WTC11 (cell line): Measurements from ENCODE around the gene SETD2. TPM values are rescaled to one million over a fixed set of nuclear protein-coding genes. Genes with fewer than 3 reads are reported as not detected.

Experiments used
- ATAC-seq: fragments of 200-7000 bp; cut with Tn5 transposase; 2 replicates; pipeline ENCODE4 v1.10.0; 2021; ENCODE audit warnings: mild to moderate bottlenecking, moderate library complexity
- CTCF ChIA-PET: fragments of 300-600 bp; sonication (Branson Sonifier 250); formaldehyde crosslinking; loops from one replicate; lab custom pipeline; 2021; ENCODE audit warnings: antibody characterized with exemption; lab: Charles Lee
- POLR2A ChIA-PET: fragments of 350-600 bp; sonication (Branson Sonifier 250); formaldehyde crosslinking; loops from one replicate; lab custom pipeline; 2021; ENCODE audit warnings: antibody characterized with exemption; lab: Charles Lee
- DNase-seq: peaks from one replicate; pipeline ENCODE4 v3.0.0; 2021; ENCODE audit warnings: low spot score
- H3K27ac Mint-ChIP-seq: 2 replicates; pipeline ENCODE4 v1.8.0; 2021; ENCODE audit warnings: mixed read lengths
- H3K27me3 Mint-ChIP-seq: 2 replicates; pipeline ENCODE4 v1.8.0; 2021; ENCODE audit warnings: low read depth, mild to moderate bottlenecking, moderate library complexity, mixed read lengths
- H3K36me3 Mint-ChIP-seq: 2 replicates; pipeline ENCODE4 v1.8.0; 2021; ENCODE audit warnings: mixed read lengths
- H3K4me1 Mint-ChIP-seq: 2 replicates; pipeline ENCODE4 v1.8.0; 2022; ENCODE audit warnings: mixed read lengths
- H3K4me3 Mint-ChIP-seq: 2 replicates; pipeline ENCODE4 v1.8.0; 2021; ENCODE audit warnings: mild to moderate bottlenecking, moderate library complexity, mixed read lengths
- H3K9me3 Mint-ChIP-seq: 2 replicates; pipeline ENCODE4 v1.8.0; 2021; ENCODE audit warnings: mixed read lengths
- AR ChIP-seq: fragments of 250-450 bp; sonication (Bioruptor Pico); IDR thresholded peaks from 2 replicates; pipeline ENCODE4 v1.9.0; 2021; ENCODE audit warnings: mild to moderate bottlenecking
- FOXJ3 ChIP-seq: sonication (generic); formaldehyde crosslinking; IDR thresholded peaks from 2 replicates; pipeline ENCODE4 v1.9.0; 2021; ENCODE audit warnings: missing genetic modification reagents, mild to moderate bottlenecking, borderline replicate concordance
- FOXK1 ChIP-seq: sonication (generic); formaldehyde crosslinking; IDR thresholded peaks from 2 replicates; pipeline ENCODE4 v1.8.0; 2022; ENCODE audit warnings: mild to moderate bottlenecking, moderate library complexity, missing genetic modification reagents
- GTF2I ChIP-seq: fragments of 250-450 bp; sonication (Bioruptor Pico); conservative IDR thresholded peaks from 2 replicates; pipeline ENCODE4 v1.4.0; 2021; ENCODE audit warnings: mild to moderate bottlenecking
- HMGA2 ChIP-seq: fragments of 250-450 bp; sonication (Bioruptor Pico); IDR thresholded peaks from 2 replicates; pipeline ENCODE4 v1.4.0; 2021; ENCODE audit warnings: mild to moderate bottlenecking, moderate library complexity
- IRF2 ChIP-seq: sonication (generic); formaldehyde crosslinking; IDR thresholded peaks from 2 replicates; pipeline ENCODE4 v1.8.0; 2022; ENCODE audit warnings: low read depth, missing genetic modification reagents, borderline replicate concordance
- JAZF1 ChIP-seq: fragments of 250-450 bp; sonication (Bioruptor Pico); IDR thresholded peaks from 2 replicates; pipeline ENCODE4 v1.9.0; 2021; ENCODE audit warnings: moderate library complexity, mild to moderate bottlenecking, inconsistent platforms
- MXD4 ChIP-seq: fragments of 250-450 bp; sonication (Bioruptor Pico); IDR thresholded peaks from 2 replicates; pipeline ENCODE4 v1.8.0; 2021; ENCODE audit warnings: mild to moderate bottlenecking, moderate library complexity, borderline replicate concordance
- NFATC4 ChIP-seq: fragments of 250-450 bp; sonication (Bioruptor Pico); IDR thresholded peaks from 2 replicates; pipeline ENCODE4 v1.9.0; 2021; ENCODE audit warnings: mild to moderate bottlenecking
- NR3C1 ChIP-seq: sonication (generic); formaldehyde crosslinking; conservative IDR thresholded peaks from 2 replicates; pipeline ENCODE4 v1.8.1; 2023; ENCODE audit warnings: low read depth, mild to moderate bottlenecking, missing genetic modification reagents
- OVOL2 ChIP-seq: fragments of 250-450 bp; sonication (Bioruptor Pico); IDR thresholded peaks from 2 replicates; pipeline ENCODE4 v1.9.0; 2021; ENCODE audit warnings: mild to moderate bottlenecking, borderline replicate concordance
- RELA ChIP-seq: sonication (generic); formaldehyde crosslinking; IDR thresholded peaks from 2 replicates; pipeline ENCODE4 v1.8.1; 2022; ENCODE audit warnings: missing genetic modification reagents, mild to moderate bottlenecking, borderline replicate concordance
- SOX15 ChIP-seq: fragments of 250-450 bp; sonication (Bioruptor Pico); IDR thresholded peaks from 2 replicates; pipeline ENCODE4 v1.9.0; 2021; ENCODE audit warnings: mild to moderate bottlenecking
- TEAD4 ChIP-seq: sonication (generic); formaldehyde crosslinking; IDR thresholded peaks from 2 replicates; pipeline ENCODE4 v1.8.0; 2022; ENCODE audit warnings: mild to moderate bottlenecking, missing genetic modification reagents
- ZNF121 ChIP-seq: sonication (generic); formaldehyde crosslinking; IDR thresholded peaks from 2 replicates; pipeline ENCODE4 v1.8.0; 2023; ENCODE audit warnings: missing genetic modification reagents
- ZNF232 ChIP-seq: sonication (generic); formaldehyde crosslinking; IDR thresholded peaks from 2 replicates; pipeline ENCODE4 v1.8.0; 2022; ENCODE audit warnings: mild to moderate bottlenecking, missing genetic modification reagents
- ZNF416 ChIP-seq: fragments of 250-450 bp; sonication (Bioruptor Pico); IDR thresholded peaks from 2 replicates; pipeline ENCODE4 v1.9.0; 2021; ENCODE audit warnings: mild to moderate bottlenecking, inconsistent platforms
- ZNF423 ChIP-seq: fragments of 250-450 bp; sonication (Bioruptor Pico); IDR thresholded peaks from 2 replicates; pipeline ENCODE4 v2.1.2; 2022; ENCODE audit warnings: mild to moderate bottlenecking, moderate library complexity
- ZNF425 ChIP-seq: fragments of 250-450 bp; sonication (Bioruptor Pico); conservative IDR thresholded peaks from 2 replicates; pipeline ENCODE4 v1.9.0; 2021; ENCODE audit warnings: mild to moderate bottlenecking
- total RNA-seq: library from RNA; stranded (reverse); gene quantifications from 3 replicates; pipeline ENCODE4 v1.2.3, GENCODE V29; 2021
- TF ChIP-seq, protein P1 (sequence below): sonication (generic); formaldehyde crosslinking; IDR thresholded peaks from 2 replicates; pipeline ENCODE4 v1.8.0; 2022; ENCODE audit warnings: mild to moderate bottlenecking, missing genetic modification reagents

SETD2 gene
- total RNA-seq, 1 experiment from 2014 or later: 39.8 TPM

GRCh38 chr3:47016086-47016933 is 147.6 kb downstream of the SETD2 start (continued):
- no peak for TF ChIP-seq JAZF1 (CRISPR knock-in tag)
- no peak for TF ChIP-seq FOXK1 (CRISPR knock-in tag)
- no peak for TF ChIP-seq HMGA2 (CRISPR knock-in tag)
- no peak for TF ChIP-seq RELA (CRISPR knock-in tag)
- TF ChIP-seq FOXJ3 (CRISPR knock-in tag): no peak
- no peak for TF ChIP-seq ZNF425 (CRISPR knock-in tag)
- no peak for TF ChIP-seq OVOL2
- no peak for TF ChIP-seq ZNF232 (CRISPR knock-in tag)

GRCh38 chr3:47015151-47015550 is 148.8 kb downstream of the SETD2 start:
- H3K27ac Mint-ChIP-seq: peak overlapping the region; percentile 57
- H3K4me3 Mint-ChIP-seq: no peak overlapping the region
- H3K27me3 Mint-ChIP-seq: no peaks in the 10 kb centered on the region
- H3K36me3 Mint-ChIP-seq: peaks cover 23% of the 10 kb centered on the region
- no peaks in the 10 kb centered on the region for H3K9me3 Mint-ChIP-seq
- TF ChIP-seq ZNF416 (no peak), ZNF423 (CRISPR knock-in tag) (no peak), AR (no peak), GTF2I (CRISPR knock-in tag) (no peak), FOXK1 (CRISPR knock-in tag) (no peak), TEAD4 (no peak), ZNF121 (no peak), IRF2 (CRISPR knock-in tag) (no peak), NFATC4 (CRISPR knock-in tag) (no peak), NR3C1 (no peak)
- H3K4me1 Mint-ChIP-seq: peaks cover 10% of the 10 kb centered on the region
- DNase-seq: no peak
- CTCF ChIA-PET: interaction anchor here (1.1 kb wide), 2 partner anchors 48 to 92 kb away, joined by 3 read pairs; no protein-coding TSS in a partner anchor
- POLR2A ChIA-PET: interaction anchor here (0.5 kb wide), 1 partner anchor 446 kb away, joined by 3 read pairs; no protein-coding TSS in a partner anchor
- ATAC-seq: no peak

- Mint-ChIP-seq H3K9me3 (no peaks in the 10 kb centered on the region), H3K4me1 (peaks cover 12% of the 10 kb centered on the region), H3K4me3 (no peak overlapping the region), H3K36me3 (peaks cover 16% of the 10 kb centered on the region), H3K27ac (no peak overlapping the region), H3K27me3 (no peaks in the 10 kb centered on the region)
- DNase-seq (no peak), ATAC-seq (no peak)
- TF ChIP-seq, protein P1, sequence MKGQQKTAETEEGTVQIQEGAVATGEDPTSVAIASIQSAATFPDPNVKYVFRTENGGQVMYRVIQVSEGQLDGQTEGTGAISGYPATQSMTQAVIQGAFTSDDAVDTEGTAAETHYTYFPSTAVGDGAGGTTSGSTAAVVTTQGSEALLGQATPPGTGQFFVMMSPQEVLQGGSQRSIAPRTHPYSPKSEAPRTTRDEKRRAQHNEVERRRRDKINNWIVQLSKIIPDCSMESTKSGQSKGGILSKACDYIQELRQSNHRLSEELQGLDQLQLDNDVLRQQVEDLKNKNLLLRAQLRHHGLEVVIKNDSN (CRISPR knock-in tag): no peak
- TF ChIP-seq SOX15 (no peak), MXD4 (CRISPR knock-in tag) (no peak)
- ChIA-PET POLR2A (no interaction called here), CTCF (no interaction called here)
These were observed 149.9 kb downstream of the SETD2 start for GRCh38 chr3:47014036-47014435.
